ENCODE results near the gene GORASP2. TPM values are rescaled to one million over a fixed set of nuclear protein-coding genes. Genes with fewer than 3 reads are reported as not detected.

Gene GORASP2
- polyA plus RNA-seq, 4 donors, result 77.0 to 104 (median 88.3) TPM

GRCh38 chr2:170963386-170963785 lies 34.3 kb downstream of the GORASP2 start:
- DNase-seq (ENCODE audit: low read depth in 4 of 4, low spot score in 3 of 4), result no peak

GRCh38 chr2:170965446-170966225 lies 36.6 kb downstream of the GORASP2 start:
- no peak for DNase-seq (ENCODE audit: low read depth in 4 of 4, low spot score in 3 of 4)

- DNase-seq (ENCODE audit: low read depth in 4 of 4, low spot score in 3 of 4), result no peak
Observed at GRCh38 chr2:170966648-170967396, 37.8 kb downstream of the GORASP2 start.

GRCh38 chr2:170967553-170967952 lies 38.5 kb downstream of the GORASP2 start:
- DNase-seq (ENCODE audit: low read depth in 4 of 4, low spot score in 3 of 4), result no peak

GRCh38 chr2:170968205-170969003 lies 39.4 kb downstream of the GORASP2 start:
- DNase-seq (ENCODE audit: low read depth in 4 of 4, low spot score in 3 of 4), result no peak

GRCh38 chr2:170969030-170969429 lies 40.0 kb downstream of the GORASP2 start:
- no peak for DNase-seq (ENCODE audit: low read depth in 4 of 4, low spot score in 3 of 4)

GRCh38 chr2:170969872-170970496 lies 40.9 kb downstream of the GORASP2 start:
- DNase-seq (ENCODE audit: low read depth in 4 of 4, low spot score in 3 of 4), result no peak

GRCh38 chr2:170971071-170971470 lies 42.0 kb downstream of the GORASP2 start:
- DNase-seq (ENCODE audit: low read depth in 4 of 4, low spot score in 3 of 4), result no peak

GRCh38 chr2:170972296-170973224 lies 43.5 kb downstream of the GORASP2 start:
- DNase-seq (ENCODE audit: low read depth in 4 of 4, low spot score in 3 of 4), result no peak

- DNase-seq (ENCODE audit: low read depth in 4 of 4, low spot score in 3 of 4), result no peak
Observed at GRCh38 chr2:170973225-170973491, 44.1 kb downstream of the GORASP2 start.

- peak; percentile 58 to 73 (median 68) for DNase-seq (ENCODE audit: low read depth in 4 of 4, low spot score in 3 of 4)
Observed at GRCh38 chr2:170973492-170974303, 44.6 kb downstream of the GORASP2 start.

GRCh38 chr2:170974304-170974993 lies 45.4 kb downstream of the GORASP2 start:
- no peak for DNase-seq (ENCODE audit: low read depth in 4 of 4, low spot score in 3 of 4)

GRCh38 chr2:170975127-170975942 lies 46.3 kb downstream of the GORASP2 start:
- no peak for DNase-seq (ENCODE audit: low read depth in 4 of 4, low spot score in 3 of 4)

- DNase-seq (ENCODE audit: low read depth in 4 of 4, low spot score in 3 of 4), result no peak
Observed at GRCh38 chr2:170975943-170976270, 46.9 kb downstream of the GORASP2 start.

GRCh38 chr2:170984079-170984478 lies 55.0 kb downstream of the GORASP2 start:
- DNase-seq (ENCODE audit: low read depth in 4 of 4, low spot score in 3 of 4), result no peak

GRCh38 chr2:170985407-170985806 lies 56.4 kb downstream of the GORASP2 start:
- DNase-seq (ENCODE audit: low read depth in 4 of 4, low spot score in 3 of 4), result no peak

- no peak for DNase-seq (ENCODE audit: low read depth in 4 of 4, low spot score in 3 of 4)
Observed at GRCh38 chr2:170986566-170987258, 57.7 kb downstream of the GORASP2 start.

Data from left renal pelvis (tissue), 4 donors.